Chondrocyte (in vitro differentiated cells): ENCODE data around the gene ZNF768. TPM values are rescaled to one million over a fixed set of nuclear protein-coding genes. Genes with fewer than 3 reads are reported as not detected.
A peak's percentile ranks its signal among the peaks of the same experiment; 100 is the strongest.
"Not testable (repeated sequence)": the region's sequence is repeated elsewhere in the genome, so short reads cannot be mapped to it uniquely, and the experiment has no call there.

Experiments
- DNase-seq: peaks from one replicate; pipeline ENCODE4 v3.0.0; 2021; ENCODE audit warnings: mixed read lengths, low spot score
- H3K27ac Mint-ChIP-seq: one replicate; pipeline ENCODE4 v1.8.0; 2021; ENCODE audit warnings: mild to moderate bottlenecking, moderate library complexity, mixed read lengths; ENCODE audit not compliant: unreplicated experiment
- H3K27me3 Mint-ChIP-seq: 2 replicates; pipeline ENCODE4 v1.8.0; 2021; ENCODE audit warnings: low read depth, mixed read lengths
- H3K36me3 Mint-ChIP-seq: 2 replicates; pipeline ENCODE4 v1.8.0; 2021; ENCODE audit warnings: low read depth, mixed read lengths
- H3K4me1 Mint-ChIP-seq: 2 replicates; pipeline ENCODE4 v1.8.0; 2021; ENCODE audit warnings: low read depth, mild to moderate bottlenecking, mixed read lengths
- H3K4me3 Mint-ChIP-seq: one replicate; pipeline ENCODE4 v1.8.0; 2021; ENCODE audit warnings: mild to moderate bottlenecking, moderate library complexity, mixed read lengths; ENCODE audit not compliant: unreplicated experiment
- H3K9me3 Mint-ChIP-seq: 2 replicates; pipeline ENCODE4 v1.8.0; 2021; ENCODE audit warnings: low read depth, mixed read lengths
- CTCF ChIP-seq: fragments of 200-600 bp; sonication (generic); IDR thresholded peaks from 2 replicates; pipeline ENCODE4 v1.5.0; 2021; ENCODE audit warnings: antibody characterized with exemption, mild to moderate bottlenecking, moderate library complexity
- total RNA-seq: library from RNA; stranded (reverse); gene quantifications from 3 replicates; pipeline ENCODE4 v1.2.1, GENCODE V29; 2021

Gene ZNF768
- total RNA-seq, 1 donor from 2014 or later: 30.0 TPM

GRCh38 chr16:30526823-30527634, 663 bp upstream of the ZNF768 start:
- Mint-ChIP-seq H3K36me3 (peaks cover 2% of the 10 kb centered on the region), H3K27me3 (no peaks in the 10 kb centered on the region), H3K27ac (peak overlapping the region; percentile 93), H3K4me3 (peak overlapping the region; percentile 67), H3K9me3 (no peaks in the 10 kb centered on the region), H3K4me1 (peaks cover 23% of the 10 kb centered on the region)
- TF ChIP-seq CTCF: peak; percentile 76
- peak; percentile 100 for DNase-seq

GRCh38 chr16:30525844-30526136, 576 bp downstream of the ZNF768 start:
- H3K27ac Mint-ChIP-seq: peak overlapping the region; percentile 75
- peaks cover 23% of the 10 kb centered on the region for H3K4me1 Mint-ChIP-seq
- H3K4me3 Mint-ChIP-seq: peak overlapping the region; percentile 78
- H3K36me3 Mint-ChIP-seq: peaks cover 2% of the 10 kb centered on the region
- H3K9me3 Mint-ChIP-seq: no peaks in the 10 kb centered on the region
- TF ChIP-seq CTCF: no peak
- H3K27me3 Mint-ChIP-seq: no peaks in the 10 kb centered on the region
- DNase-seq: no peak

GRCh38 chr16:30524575-30525568, 1.5 kb downstream of the ZNF768 start:
- Mint-ChIP-seq H3K27me3 (no peaks in the 10 kb centered on the region), H3K9me3 (no peaks in the 10 kb centered on the region), H3K36me3 (peaks cover 2% of the 10 kb centered on the region), H3K27ac (no peak overlapping the region), H3K4me3 (no peak overlapping the region), H3K4me1 (peaks cover 23% of the 10 kb centered on the region)
- TF ChIP-seq CTCF: no peak
- DNase-seq: no peak

GRCh38 chr16:30523768-30524574, 2.4 kb downstream of the ZNF768 start:
- Mint-ChIP-seq H3K27me3 (no peaks in the 10 kb centered on the region), H3K4me1 (peaks cover 23% of the 10 kb centered on the region), H3K9me3 (no peaks in the 10 kb centered on the region), H3K36me3 (peaks cover 2% of the 10 kb centered on the region), H3K27ac (no peak overlapping the region), H3K4me3 (no peak overlapping the region)
- no peak for TF ChIP-seq CTCF
- no peak for DNase-seq

- peaks cover 20% of the 10 kb centered on the region for H3K4me1 Mint-ChIP-seq
- H3K27ac Mint-ChIP-seq, DNase-seq, H3K36me3 Mint-ChIP-seq, H3K4me3 Mint-ChIP-seq, H3K9me3 Mint-ChIP-seq, H3K27me3 Mint-ChIP-seq: not testable (repeated sequence)
These were observed 3.5 kb downstream of the ZNF768 start for GRCh38 chr16:30522702-30523463.
